Esophagus squamous epithelium (tissue), 4 donors: ENCODE results near the gene SLC18A2.

Experiments
- CTCF ChIP-seq, 6 experiments: fragments of 450-650 bp in 4 of 6; fragments of 200-600 bp in 2 of 6; sonication (generic) in 2 of 6; IDR thresholded peaks; one replicate each; pipeline ENCODE4 v1.5.1; 2016 to 2019; ENCODE audit warnings: antibody characterized with exemption in 6 of 6, mild to moderate bottlenecking in 4 of 6, moderate library complexity in 4 of 6
- POLR2A ChIP-seq, 4 donors: fragments of 450-650 bp; IDR thresholded peaks; one replicate each; pipeline ENCODE4 v1.6.1; 2017; ENCODE audit warnings: antibody characterized with exemption in 4 of 4, mild to moderate bottlenecking in 4 of 4, moderate library complexity in 3 of 4

- TF ChIP-seq CTCF (IDR thresholded peaks at IDR 0.05) (no peak), POLR2A (IDR thresholded peaks at IDR 0.05) (no peak)
These were observed 19.7 kb upstream of the SLC18A2 start for GRCh38 chr10:117221156-117221711.
